HCT116 (cell line): ENCODE results near the gene SLC25A41.

Source experiments
- EGR1 ChIP-seq: IDR thresholded peaks from 2 replicates; pipeline ENCODE4 v1.6.1; 2012; ENCODE audit warnings: low read depth
- ELF1 ChIP-seq: IDR thresholded peaks from 2 replicates; pipeline ENCODE4 v1.6.1; 2012; ENCODE audit warnings: low read depth, borderline replicate concordance
- EZH2 ChIP-seq: fragments of 200-600 bp; sonication (generic); IDR thresholded peaks from 2 replicates; pipeline ENCODE4 v1.6.1; 2017; ENCODE audit warnings: antibody characterized with exemption, mixed run types
- EZH2phosphoT487 ChIP-seq: fragments of 200-600 bp; IDR thresholded peaks from 2 replicates; pipeline ENCODE4 v1.6.1; 2018; ENCODE audit warnings: antibody characterized with exemption, borderline replicate concordance
- FOSL1 ChIP-seq: IDR thresholded peaks from 2 replicates; pipeline ENCODE4 v1.6.1; 2012; ENCODE audit warnings: low read depth
- POLR2AphosphoS5 ChIP-seq: IDR thresholded peaks from 2 replicates; pipeline ENCODE4 v1.6.1; 2011; ENCODE audit warnings: mild to moderate bottlenecking, low read depth, low read length, moderate library complexity
- SIN3A ChIP-seq: IDR thresholded peaks from 2 replicates; pipeline ENCODE4 v1.6.1; 2012; ENCODE audit warnings: low read depth
- SP1 ChIP-seq: IDR thresholded peaks from 2 replicates; pipeline ENCODE4 v1.6.1; 2012; ENCODE audit warnings: low read depth
- YY1 ChIP-seq: IDR thresholded peaks from 2 replicates; pipeline ENCODE4 v1.6.1; 2011; ENCODE audit warnings: low read length, low read depth, moderate library complexity, mild to moderate bottlenecking; ENCODE audit not compliant: insufficient replicate concordance; ENCODE audit errors: extremely low read depth
- ZFX ChIP-seq: fragments of 450-650 bp; IDR thresholded peaks from 2 replicates; pipeline ENCODE4 v1.6.1; 2017
- TF ChIP-seq, protein P1 (sequence below), 3 experiments: fragments of 200-600 bp in 1 of 3; sonication (generic) in 1 of 3; IDR thresholded peaks in 2 of 3; conservative IDR thresholded peaks in 1 of 3; 2 replicates each; pipeline ENCODE4 v1.5.1; 2012 to 2017; ENCODE audit warnings: low read depth in 2 of 3, low read length in 2 of 3, antibody characterized with exemption in 1 of 3, borderline replicate concordance in 1 of 3, control low read depth in 1 of 3, mild to moderate bottlenecking in 1 of 3, mixed read lengths in 1 of 3, mixed run types in 1 of 3, moderate library complexity in 1 of 3; ENCODE audit not compliant: insufficient read depth in 1 of 3
- TF ChIP-seq, protein P2 (sequence below): IDR thresholded peaks from 2 replicates; pipeline ENCODE4 v1.6.1; 2012; ENCODE audit warnings: low read depth
- TF ChIP-seq, protein P3 (sequence below): IDR thresholded peaks from 2 replicates; pipeline ENCODE4 v1.6.1; 2012

DNA sequence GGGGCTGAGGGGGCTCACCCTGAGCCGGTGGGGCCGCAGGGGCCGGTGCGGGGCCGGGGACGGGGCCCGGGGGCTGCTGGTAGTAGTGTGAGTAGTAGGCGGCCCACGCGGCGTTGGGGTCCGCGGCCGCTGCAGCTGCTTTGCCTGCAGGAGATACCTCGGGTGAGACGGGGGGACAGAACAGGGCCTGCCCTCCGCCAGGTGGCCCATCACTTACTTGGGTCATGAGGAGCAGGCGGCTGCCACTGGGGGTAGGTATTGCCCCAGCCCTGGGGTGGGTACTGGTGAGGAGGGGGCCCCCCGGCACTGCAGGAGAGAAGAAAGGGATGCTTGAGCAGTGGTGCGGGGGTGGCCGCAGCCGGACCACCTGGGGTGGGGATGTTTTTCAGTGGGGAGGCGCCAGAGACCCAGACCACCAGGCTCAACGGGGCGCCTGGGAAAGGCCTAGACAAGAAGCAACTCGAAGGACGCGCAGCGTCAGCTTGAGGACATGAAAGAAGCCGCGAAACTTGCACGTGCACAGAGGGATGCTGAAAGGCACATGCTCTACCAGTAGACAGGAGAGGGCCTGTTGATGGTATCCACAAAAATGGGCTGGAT is 17.9 kb downstream of the SLC25A41 start:
- TF ChIP-seq, protein P1, sequence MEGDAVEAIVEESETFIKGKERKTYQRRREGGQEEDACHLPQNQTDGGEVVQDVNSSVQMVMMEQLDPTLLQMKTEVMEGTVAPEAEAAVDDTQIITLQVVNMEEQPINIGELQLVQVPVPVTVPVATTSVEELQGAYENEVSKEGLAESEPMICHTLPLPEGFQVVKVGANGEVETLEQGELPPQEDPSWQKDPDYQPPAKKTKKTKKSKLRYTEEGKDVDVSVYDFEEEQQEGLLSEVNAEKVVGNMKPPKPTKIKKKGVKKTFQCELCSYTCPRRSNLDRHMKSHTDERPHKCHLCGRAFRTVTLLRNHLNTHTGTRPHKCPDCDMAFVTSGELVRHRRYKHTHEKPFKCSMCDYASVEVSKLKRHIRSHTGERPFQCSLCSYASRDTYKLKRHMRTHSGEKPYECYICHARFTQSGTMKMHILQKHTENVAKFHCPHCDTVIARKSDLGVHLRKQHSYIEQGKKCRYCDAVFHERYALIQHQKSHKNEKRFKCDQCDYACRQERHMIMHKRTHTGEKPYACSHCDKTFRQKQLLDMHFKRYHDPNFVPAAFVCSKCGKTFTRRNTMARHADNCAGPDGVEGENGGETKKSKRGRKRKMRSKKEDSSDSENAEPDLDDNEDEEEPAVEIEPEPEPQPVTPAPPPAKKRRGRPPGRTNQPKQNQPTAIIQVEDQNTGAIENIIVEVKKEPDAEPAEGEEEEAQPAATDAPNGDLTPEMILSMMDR (IDR thresholded peaks at IDR 0.05 in 2 of 3, conservative IDR thresholded peaks at IDR 0.05 in 1 of 3; ENCODE audit: borderline replicate concordance in 1 of 3, insufficient read depth in 1 of 3, low read depth in 2 of 3, low read length in 2 of 3): no peak
- no peak for TF ChIP-seq EZH2phosphoT487
- TF ChIP-seq, protein P2, sequence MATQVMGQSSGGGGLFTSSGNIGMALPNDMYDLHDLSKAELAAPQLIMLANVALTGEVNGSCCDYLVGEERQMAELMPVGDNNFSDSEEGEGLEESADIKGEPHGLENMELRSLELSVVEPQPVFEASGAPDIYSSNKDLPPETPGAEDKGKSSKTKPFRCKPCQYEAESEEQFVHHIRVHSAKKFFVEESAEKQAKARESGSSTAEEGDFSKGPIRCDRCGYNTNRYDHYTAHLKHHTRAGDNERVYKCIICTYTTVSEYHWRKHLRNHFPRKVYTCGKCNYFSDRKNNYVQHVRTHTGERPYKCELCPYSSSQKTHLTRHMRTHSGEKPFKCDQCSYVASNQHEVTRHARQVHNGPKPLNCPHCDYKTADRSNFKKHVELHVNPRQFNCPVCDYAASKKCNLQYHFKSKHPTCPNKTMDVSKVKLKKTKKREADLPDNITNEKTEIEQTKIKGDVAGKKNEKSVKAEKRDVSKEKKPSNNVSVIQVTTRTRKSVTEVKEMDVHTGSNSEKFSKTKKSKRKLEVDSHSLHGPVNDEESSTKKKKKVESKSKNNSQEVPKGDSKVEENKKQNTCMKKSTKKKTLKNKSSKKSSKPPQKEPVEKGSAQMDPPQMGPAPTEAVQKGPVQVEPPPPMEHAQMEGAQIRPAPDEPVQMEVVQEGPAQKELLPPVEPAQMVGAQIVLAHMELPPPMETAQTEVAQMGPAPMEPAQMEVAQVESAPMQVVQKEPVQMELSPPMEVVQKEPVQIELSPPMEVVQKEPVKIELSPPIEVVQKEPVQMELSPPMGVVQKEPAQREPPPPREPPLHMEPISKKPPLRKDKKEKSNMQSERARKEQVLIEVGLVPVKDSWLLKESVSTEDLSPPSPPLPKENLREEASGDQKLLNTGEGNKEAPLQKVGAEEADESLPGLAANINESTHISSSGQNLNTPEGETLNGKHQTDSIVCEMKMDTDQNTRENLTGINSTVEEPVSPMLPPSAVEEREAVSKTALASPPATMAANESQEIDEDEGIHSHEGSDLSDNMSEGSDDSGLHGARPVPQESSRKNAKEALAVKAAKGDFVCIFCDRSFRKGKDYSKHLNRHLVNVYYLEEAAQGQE: no peak
- TF ChIP-seq YY1: no peak
- no peak for TF ChIP-seq ZFX
- no peak for TF ChIP-seq EZH2
- no peak for TF ChIP-seq FOSL1
- no peak for TF ChIP-seq SP1
- no peak for TF ChIP-seq EGR1
- TF ChIP-seq SIN3A: no peak
- TF ChIP-seq POLR2AphosphoS5: no peak
- TF ChIP-seq, protein P3, sequence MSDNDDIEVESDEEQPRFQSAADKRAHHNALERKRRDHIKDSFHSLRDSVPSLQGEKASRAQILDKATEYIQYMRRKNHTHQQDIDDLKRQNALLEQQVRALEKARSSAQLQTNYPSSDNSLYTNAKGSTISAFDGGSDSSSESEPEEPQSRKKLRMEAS: no peak
- no peak for TF ChIP-seq ELF1
